ENCODE measurements around the gene ANK2.

GRCh38 chr4:113335746-113336145 lies 286.3 kb downstream of the ANK2 start:
- TF ChIP-seq, protein P1, sequence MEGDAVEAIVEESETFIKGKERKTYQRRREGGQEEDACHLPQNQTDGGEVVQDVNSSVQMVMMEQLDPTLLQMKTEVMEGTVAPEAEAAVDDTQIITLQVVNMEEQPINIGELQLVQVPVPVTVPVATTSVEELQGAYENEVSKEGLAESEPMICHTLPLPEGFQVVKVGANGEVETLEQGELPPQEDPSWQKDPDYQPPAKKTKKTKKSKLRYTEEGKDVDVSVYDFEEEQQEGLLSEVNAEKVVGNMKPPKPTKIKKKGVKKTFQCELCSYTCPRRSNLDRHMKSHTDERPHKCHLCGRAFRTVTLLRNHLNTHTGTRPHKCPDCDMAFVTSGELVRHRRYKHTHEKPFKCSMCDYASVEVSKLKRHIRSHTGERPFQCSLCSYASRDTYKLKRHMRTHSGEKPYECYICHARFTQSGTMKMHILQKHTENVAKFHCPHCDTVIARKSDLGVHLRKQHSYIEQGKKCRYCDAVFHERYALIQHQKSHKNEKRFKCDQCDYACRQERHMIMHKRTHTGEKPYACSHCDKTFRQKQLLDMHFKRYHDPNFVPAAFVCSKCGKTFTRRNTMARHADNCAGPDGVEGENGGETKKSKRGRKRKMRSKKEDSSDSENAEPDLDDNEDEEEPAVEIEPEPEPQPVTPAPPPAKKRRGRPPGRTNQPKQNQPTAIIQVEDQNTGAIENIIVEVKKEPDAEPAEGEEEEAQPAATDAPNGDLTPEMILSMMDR (IDR thresholded peaks at IDR 0.05 in 4 of 5, conservative IDR thresholded peaks at IDR 0.05 in 1 of 5), result no peak
- no peak for TF ChIP-seq POLR2A (IDR thresholded peaks at IDR 0.05)
